HCT116 (cell line): ENCODE results near the gene HAPLN1.

Experiments used
- CEBPB ChIP-seq: IDR thresholded peaks from 2 replicates; pipeline ENCODE4 v1.6.1; 2012; ENCODE audit warnings: low read depth
- CTCF ChIP-seq, 3 experiments: fragments of 200-600 bp in 1 of 3; sonication (generic) in 1 of 3; IDR thresholded peaks in 2 of 3; conservative IDR thresholded peaks in 1 of 3; 2 replicates each; pipeline ENCODE4 v1.5.1; 2012 to 2017; ENCODE audit warnings: low read depth in 2 of 3, low read length in 2 of 3, antibody characterized with exemption in 1 of 3, borderline replicate concordance in 1 of 3, control low read depth in 1 of 3, mild to moderate bottlenecking in 1 of 3, mixed read lengths in 1 of 3, mixed run types in 1 of 3, moderate library complexity in 1 of 3; ENCODE audit not compliant: insufficient read depth in 1 of 3
- EGR1 ChIP-seq: IDR thresholded peaks from 2 replicates; pipeline ENCODE4 v1.6.1; 2012; ENCODE audit warnings: low read depth
- EZH2 ChIP-seq: fragments of 200-600 bp; sonication (generic); IDR thresholded peaks from 2 replicates; pipeline ENCODE4 v1.6.1; 2017; ENCODE audit warnings: antibody characterized with exemption, mixed run types
- EZH2phosphoT487 ChIP-seq: fragments of 200-600 bp; IDR thresholded peaks from 2 replicates; pipeline ENCODE4 v1.6.1; 2018; ENCODE audit warnings: antibody characterized with exemption, borderline replicate concordance
- JUND ChIP-seq: IDR thresholded peaks from 2 replicates; pipeline ENCODE4 v1.6.1; 2012
- MAX ChIP-seq: IDR thresholded peaks from 2 replicates; pipeline ENCODE4 v1.6.1; 2012
- POLR2A ChIP-seq: IDR thresholded peaks from 2 replicates; pipeline ENCODE4 v1.7.0; 2011; ENCODE audit warnings: borderline replicate concordance; ENCODE audit not compliant: insufficient read depth, insufficient read length; ENCODE audit errors: extremely low read depth
- POLR2AphosphoS5 ChIP-seq: IDR thresholded peaks from 2 replicates; pipeline ENCODE4 v1.6.1; 2011; ENCODE audit warnings: mild to moderate bottlenecking, low read depth, low read length, moderate library complexity
- RAD21 ChIP-seq: IDR thresholded peaks from 2 replicates; pipeline ENCODE4 v1.6.1; 2012; ENCODE audit warnings: low read depth, mild to moderate bottlenecking
- TCF7L2 ChIP-seq: IDR thresholded peaks from 2 replicates; pipeline ENCODE4 v1.7.0; 2011; ENCODE audit warnings: borderline replicate concordance, inconsistent platforms; ENCODE audit not compliant: insufficient read depth, insufficient read length; ENCODE audit errors: extremely low read depth
- YY1 ChIP-seq: IDR thresholded peaks from 2 replicates; pipeline ENCODE4 v1.6.1; 2011; ENCODE audit warnings: low read length, low read depth, moderate library complexity, mild to moderate bottlenecking; ENCODE audit not compliant: insufficient replicate concordance; ENCODE audit errors: extremely low read depth
- ZNF274 ChIP-seq: fragments of 200-500 bp; sonication (Bioruptor generic); IDR thresholded peaks from 2 replicates; pipeline ENCODE4 v1.6.1; 2014; ENCODE audit warnings: mild to moderate bottlenecking, low read depth, low read length, inconsistent platforms
- TF ChIP-seq, protein P1 (sequence below): IDR thresholded peaks from 2 replicates; pipeline ENCODE4 v1.6.1; 2011; ENCODE audit warnings: mild to moderate bottlenecking, low read length, moderate library complexity; ENCODE audit not compliant: insufficient replicate concordance; ENCODE audit errors: extremely low read depth

DNA sequence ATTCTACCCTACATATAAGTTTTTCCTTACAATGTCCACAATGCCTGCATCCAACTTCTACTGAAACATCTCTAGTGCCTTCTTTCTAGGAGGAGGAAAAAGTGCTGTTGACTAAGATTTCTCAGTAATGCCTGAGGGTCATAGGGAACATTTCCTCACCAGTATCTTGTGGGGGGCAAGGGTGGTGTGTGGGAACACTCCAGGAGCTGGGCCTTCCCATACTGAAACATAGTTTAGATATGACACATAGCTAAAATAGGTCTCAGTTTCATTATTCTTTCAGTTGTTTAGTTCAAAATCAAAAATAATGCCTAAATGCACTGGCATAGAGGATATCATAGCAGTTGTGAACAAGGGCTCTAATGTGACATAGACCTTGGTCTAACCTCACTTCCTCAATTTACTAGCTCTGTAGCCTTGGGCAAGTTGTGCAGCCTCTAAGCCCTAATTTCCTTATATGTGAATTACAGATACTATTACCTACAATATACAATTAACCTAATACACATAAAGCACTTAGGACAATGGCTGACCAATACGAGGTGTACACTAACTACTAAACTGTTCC, 66.1 kb downstream of the HAPLN1 start:
- TF ChIP-seq MAX (no peak), CTCF (IDR thresholded peaks at IDR 0.05 in 2 of 3, conservative IDR thresholded peaks at IDR 0.05 in 1 of 3; ENCODE audit: borderline replicate concordance in 1 of 3, insufficient read depth in 1 of 3, low read depth in 2 of 3, low read length in 2 of 3) (no peak), POLR2A (no peak), EZH2 (no peak), RAD21 (no peak), ZNF274 (no peak), TCF7L2 (no peak), YY1 (no peak), POLR2AphosphoS5 (no peak), EZH2phosphoT487 (no peak), CEBPB (no peak), EGR1 (no peak), JUND (no peak)
- TF ChIP-seq, protein P1, sequence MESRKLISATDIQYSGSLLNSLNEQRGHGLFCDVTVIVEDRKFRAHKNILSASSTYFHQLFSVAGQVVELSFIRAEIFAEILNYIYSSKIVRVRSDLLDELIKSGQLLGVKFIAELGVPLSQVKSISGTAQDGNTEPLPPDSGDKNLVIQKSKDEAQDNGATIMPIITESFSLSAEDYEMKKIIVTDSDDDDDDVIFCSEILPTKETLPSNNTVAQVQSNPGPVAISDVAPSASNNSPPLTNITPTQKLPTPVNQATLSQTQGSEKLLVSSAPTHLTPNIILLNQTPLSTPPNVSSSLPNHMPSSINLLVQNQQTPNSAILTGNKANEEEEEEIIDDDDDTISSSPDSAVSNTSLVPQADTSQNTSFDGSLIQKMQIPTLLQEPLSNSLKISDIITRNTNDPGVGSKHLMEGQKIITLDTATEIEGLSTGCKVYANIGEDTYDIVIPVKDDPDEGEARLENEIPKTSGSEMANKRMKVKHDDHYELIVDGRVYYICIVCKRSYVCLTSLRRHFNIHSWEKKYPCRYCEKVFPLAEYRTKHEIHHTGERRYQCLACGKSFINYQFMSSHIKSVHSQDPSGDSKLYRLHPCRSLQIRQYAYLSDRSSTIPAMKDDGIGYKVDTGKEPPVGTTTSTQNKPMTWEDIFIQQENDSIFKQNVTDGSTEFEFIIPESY, result no peak
